Gastroesophageal sphincter (tissue), 3 donors: ENCODE data around the gene DGKQ.

Experiments
- EP300 ChIP-seq: sonication (generic); formaldehyde crosslinking; IDR thresholded peaks from one replicate; pipeline ENCODE4 v1.6.1; 2017; ENCODE audit warnings: antibody characterized with exemption, mild to moderate bottlenecking
- POLR2A ChIP-seq, 2 donors: fragments of 450-650 bp; IDR thresholded peaks; one replicate each; pipeline ENCODE4 v1.6.1; 2017; ENCODE audit warnings: antibody characterized with exemption in 2 of 2, mild to moderate bottlenecking in 2 of 2, moderate library complexity in 1 of 2
- TF ChIP-seq, protein P1 (sequence below), 4 experiments: fragments of 200-600 bp in 2 of 4; fragments of 450-650 bp in 2 of 4; sonication (generic) in 1 of 4; IDR thresholded peaks; one replicate each; pipeline ENCODE4 v1.5.1; 2017 to 2019; ENCODE audit warnings: antibody characterized with exemption in 4 of 4, mild to moderate bottlenecking in 2 of 4, moderate library complexity in 2 of 4

DNA sequence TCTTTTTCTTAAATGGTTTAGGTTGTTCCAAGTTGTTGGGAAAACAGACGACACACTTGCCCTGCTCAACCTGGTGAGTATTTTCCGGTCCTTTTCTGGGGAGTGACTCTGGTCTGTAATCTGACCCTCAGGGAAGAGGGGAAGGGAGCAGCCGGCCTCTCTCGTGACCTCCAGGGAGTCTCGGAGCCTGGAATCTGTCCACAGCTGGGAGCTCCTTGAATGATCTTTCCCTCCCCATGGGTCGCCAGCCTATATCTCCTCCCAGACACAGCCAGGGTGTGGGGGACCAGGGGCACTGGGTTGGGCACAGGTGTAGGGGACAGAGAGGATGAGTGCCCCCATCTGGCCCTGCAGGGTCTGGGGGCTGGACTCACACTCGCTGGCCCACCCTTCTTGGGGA is 22.2 kb downstream of the DGKQ start:
- no peak for TF ChIP-seq EP300
- TF ChIP-seq, protein P1, sequence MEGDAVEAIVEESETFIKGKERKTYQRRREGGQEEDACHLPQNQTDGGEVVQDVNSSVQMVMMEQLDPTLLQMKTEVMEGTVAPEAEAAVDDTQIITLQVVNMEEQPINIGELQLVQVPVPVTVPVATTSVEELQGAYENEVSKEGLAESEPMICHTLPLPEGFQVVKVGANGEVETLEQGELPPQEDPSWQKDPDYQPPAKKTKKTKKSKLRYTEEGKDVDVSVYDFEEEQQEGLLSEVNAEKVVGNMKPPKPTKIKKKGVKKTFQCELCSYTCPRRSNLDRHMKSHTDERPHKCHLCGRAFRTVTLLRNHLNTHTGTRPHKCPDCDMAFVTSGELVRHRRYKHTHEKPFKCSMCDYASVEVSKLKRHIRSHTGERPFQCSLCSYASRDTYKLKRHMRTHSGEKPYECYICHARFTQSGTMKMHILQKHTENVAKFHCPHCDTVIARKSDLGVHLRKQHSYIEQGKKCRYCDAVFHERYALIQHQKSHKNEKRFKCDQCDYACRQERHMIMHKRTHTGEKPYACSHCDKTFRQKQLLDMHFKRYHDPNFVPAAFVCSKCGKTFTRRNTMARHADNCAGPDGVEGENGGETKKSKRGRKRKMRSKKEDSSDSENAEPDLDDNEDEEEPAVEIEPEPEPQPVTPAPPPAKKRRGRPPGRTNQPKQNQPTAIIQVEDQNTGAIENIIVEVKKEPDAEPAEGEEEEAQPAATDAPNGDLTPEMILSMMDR (IDR thresholded peaks at IDR 0.05) = no peak
- no peak for TF ChIP-seq POLR2A (IDR thresholded peaks at IDR 0.05)
